ENCODE results near the gene PTPRM.

DNA sequence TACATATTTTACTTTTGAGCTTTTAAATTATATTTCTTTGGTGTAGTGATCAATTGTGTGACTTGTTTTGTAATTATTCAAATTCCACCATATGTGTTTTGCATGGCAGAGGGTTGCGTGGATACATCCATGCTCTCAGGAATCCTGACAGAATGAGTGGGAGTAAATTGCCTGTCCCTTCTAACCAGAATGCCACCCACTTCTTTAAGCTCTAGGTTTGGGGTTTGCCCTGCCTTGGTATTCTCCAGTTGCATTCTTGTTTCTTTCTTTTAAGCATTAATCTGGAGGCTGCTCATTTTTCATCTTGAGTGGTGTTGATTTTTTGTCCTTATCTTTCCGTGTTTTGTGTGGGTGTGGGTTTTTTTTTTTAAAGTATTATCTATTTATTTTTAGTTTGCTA is 360.0 kb downstream of the PTPRM start:
- TF ChIP-seq CTCF (IDR thresholded peaks at IDR 0.05), result no peak
- TF ChIP-seq RFX5 (IDR thresholded peaks at IDR 0.05), result no peak
- no peak for TF ChIP-seq ZNF302 (CRISPR knock-in tag; IDR thresholded peaks at IDR 0.05)
